Cerebellar nuclear complex (tissue), 1 donor: ENCODE measurements around the gene SLC41A3.
"Not testable (repeated sequence)": the region's sequence is repeated elsewhere in the genome, so short reads cannot be mapped to it uniquely, and the experiment has no call there.

ENCODE experiments used
- DNase-seq, 2 experiments: peaks; one replicate each; lab custom pipeline; 2025; lab: John Stamatoyannopoulos, UW

SLC41A3 gene

GRCh38 chr3:125996751-125997150 is 87.2 kb downstream of the SLC41A3 start:
- DNase-seq = not testable (repeated sequence)

GRCh38 chr3:125990253-125990970 is 93.5 kb downstream of the SLC41A3 start:
- peak; percentile 10 to 42 for DNase-seq

GRCh38 chr3:125984951-125985350 is 99.0 kb downstream of the SLC41A3 start:
- DNase-seq = not testable (repeated sequence)

GRCh38 chr3:125977104-125977503 is 106.8 kb downstream of the SLC41A3 start:
- DNase-seq = not testable (repeated sequence)

- not testable (repeated sequence) for DNase-seq
Measured at GRCh38 chr3:125976003-125976390, 107.9 kb downstream of the SLC41A3 start.

GRCh38 chr3:125975245-125976002 is 108.5 kb downstream of the SLC41A3 start:
- not testable (repeated sequence) for DNase-seq

- DNase-seq = peak in 1 of 2 experiments; percentile 35
Measured at GRCh38 chr3:125971997-125972944, 111.7 kb downstream of the SLC41A3 start.

GRCh38 chr3:125968701-125969592 is 115.0 kb downstream of the SLC41A3 start, which contains the start of gene ROPN1B:
TSS of gene ROPN1B (plus strand) at chr3:125969178. CDS start at chr3:125972055, 2,877 bp downstream.
- DNase-seq = not testable (repeated sequence)

- not testable (repeated sequence) for DNase-seq
Measured at GRCh38 chr3:125968121-125968520, 115.8 kb downstream of the SLC41A3 start.

GRCh38 chr3:125967156-125967555 is 116.8 kb downstream of the SLC41A3 start:
- no peak for DNase-seq

- DNase-seq = no peak
Measured at GRCh38 chr3:125965505-125965904, 118.4 kb downstream of the SLC41A3 start.

- not testable (repeated sequence) for DNase-seq
Measured at GRCh38 chr3:125963834-125964233, 120.1 kb downstream of the SLC41A3 start.

- no peak for DNase-seq
Measured at GRCh38 chr3:125961289-125961589, 122.7 kb downstream of the SLC41A3 start.

- DNase-seq = no peak
Measured at GRCh38 chr3:125960456-125961288, 123.3 kb downstream of the SLC41A3 start.

- no peak for DNase-seq
Measured at GRCh38 chr3:125960066-125960424, 123.9 kb downstream of the SLC41A3 start.

GRCh38 chr3:125959317-125960065 is 124.4 kb downstream of the SLC41A3 start:
- DNase-seq = no peak

GRCh38 chr3:125958511-125959316 is 125.2 kb downstream of the SLC41A3 start:
- no peak for DNase-seq

GRCh38 chr3:125957674-125958510 is 126.0 kb downstream of the SLC41A3 start:
- DNase-seq = no peak
